Raji (cell line): ENCODE data around the gene HSD17B11.

Experiments used
- POLR2A ChIP-seq: IDR thresholded peaks from 2 replicates; pipeline ENCODE4 v1.6.1; 2011; ENCODE audit warnings: low read depth, low read length, control low read depth; ENCODE audit not compliant: insufficient read depth

HSD17B11 gene

GRCh38 chr4:87326460-87326859, 64.5 kb downstream of the HSD17B11 start:
- no peak for TF ChIP-seq POLR2A

DNA sequence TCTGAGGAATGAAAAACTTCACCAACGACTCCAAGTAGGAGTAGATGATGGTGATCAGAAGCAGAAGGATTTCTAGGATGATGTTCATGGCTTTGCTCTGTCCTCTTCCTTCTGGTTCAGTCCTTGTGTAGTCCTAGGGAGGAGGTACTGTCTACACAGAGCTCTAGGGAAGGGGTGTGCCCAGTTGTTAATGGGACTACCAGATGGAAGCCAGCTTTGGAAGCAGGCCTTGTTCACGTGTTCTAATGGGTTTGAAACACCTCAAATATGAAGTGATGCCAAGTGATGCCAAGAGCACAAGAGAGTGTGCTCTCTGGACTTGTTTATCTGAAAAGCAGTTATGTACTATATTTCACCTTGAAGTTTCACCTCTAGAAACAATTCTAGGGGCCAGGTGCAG, 68.2 kb downstream of the HSD17B11 start, which contains the start of gene HSD17B13:
TSS of gene HSD17B13 (minus strand) at position 129 of the 400 bp plus-strand sequence. CDS start at position 88, 41 bp downstream.
- TF ChIP-seq POLR2A: no peak

DNA sequence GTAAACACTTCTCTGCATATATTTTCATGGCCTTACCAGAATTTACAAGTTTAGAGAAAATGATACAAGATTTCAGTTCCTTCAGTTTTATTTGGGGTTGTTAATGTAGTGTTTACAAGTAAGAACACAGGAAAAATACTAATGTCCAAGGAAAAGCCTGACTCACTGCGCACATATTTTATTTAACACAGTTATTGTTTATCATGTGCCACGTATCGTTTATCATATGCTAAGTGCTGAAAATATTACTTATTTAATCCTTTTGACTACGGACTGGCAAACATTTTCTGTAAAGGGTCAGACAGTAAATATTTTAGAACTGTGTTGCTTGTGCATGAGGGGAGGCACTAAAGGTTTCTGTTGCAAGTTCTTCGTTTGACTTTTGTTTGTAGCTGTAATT, 69.1 kb downstream of the HSD17B11 start:
- TF ChIP-seq POLR2A: no peak

GRCh38 chr4:87317527-87317926, 73.5 kb downstream of the HSD17B11 start:
- TF ChIP-seq POLR2A: no peak

- no peak for TF ChIP-seq POLR2A
Measured at GRCh38 chr4:87316961-87317360, 74.0 kb downstream of the HSD17B11 start.

DNA sequence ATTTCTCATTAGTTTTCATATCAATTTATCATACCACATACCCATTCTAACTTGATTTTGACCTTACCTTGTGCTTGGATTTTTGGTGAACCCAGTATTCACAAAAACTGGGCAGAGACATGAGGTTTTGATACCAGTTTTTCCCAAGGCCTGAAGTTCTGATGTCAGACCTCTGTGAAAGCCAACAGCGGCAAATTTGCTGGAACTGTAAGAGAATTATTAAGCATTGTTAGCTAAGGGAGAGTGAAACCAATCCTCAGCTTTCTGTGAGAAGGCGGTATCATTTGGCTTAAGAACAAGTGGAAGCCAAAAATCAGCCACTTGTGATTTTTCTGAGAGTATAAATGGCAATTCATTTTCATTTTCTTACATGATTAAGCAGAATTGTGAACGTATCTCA, 77.2 kb downstream of the HSD17B11 start:
- TF ChIP-seq POLR2A: no peak

DNA sequence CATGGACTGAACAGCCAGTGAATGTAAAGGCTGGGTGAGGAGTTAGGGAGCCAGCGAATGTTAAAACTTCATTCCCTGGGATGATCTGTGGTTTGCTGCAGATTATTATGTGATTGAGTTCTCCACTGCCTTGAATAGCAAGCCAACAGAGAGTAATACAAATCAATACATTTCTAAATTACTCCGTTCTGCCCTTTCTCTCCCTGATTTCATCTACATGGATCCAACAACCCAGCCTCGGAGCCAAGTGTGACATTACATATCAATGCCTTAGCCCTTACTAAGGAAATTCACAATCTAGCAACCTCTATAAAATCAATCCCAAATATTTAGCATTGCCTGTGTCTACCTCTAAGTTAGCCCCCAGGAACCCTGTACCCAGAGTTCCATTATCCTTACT, 79.3 kb downstream of the HSD17B11 start:
- TF ChIP-seq POLR2A: no peak

GRCh38 chr4:87310691-87311335, 80.2 kb downstream of the HSD17B11 start:
- no peak for TF ChIP-seq POLR2A

- TF ChIP-seq POLR2A: no peak
Measured at GRCh38 chr4:87309625-87310024, 81.4 kb downstream of the HSD17B11 start.

- no peak for TF ChIP-seq POLR2A
Measured at GRCh38 chr4:87306056-87306455, 84.9 kb downstream of the HSD17B11 start.

DNA sequence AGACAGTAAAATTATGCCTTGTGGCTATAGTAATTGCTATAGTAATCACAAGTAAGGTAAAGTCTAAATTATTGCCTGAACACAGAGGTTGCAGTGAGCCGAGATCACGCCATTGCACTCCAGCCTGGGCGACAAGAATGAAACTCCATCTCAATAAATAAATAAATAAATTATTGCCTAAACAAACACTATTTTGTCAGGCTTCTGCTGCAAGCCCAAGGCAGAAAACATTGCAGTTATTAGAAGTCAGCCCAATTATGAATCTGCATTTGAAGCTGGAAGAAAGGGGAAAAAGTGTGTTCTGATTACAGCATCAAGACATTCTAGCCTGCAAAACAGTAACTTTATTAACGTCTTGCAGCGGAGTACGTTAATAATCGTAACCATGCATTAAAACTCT, 85.4 kb downstream of the HSD17B11 start:
- TF ChIP-seq POLR2A: no peak

DNA sequence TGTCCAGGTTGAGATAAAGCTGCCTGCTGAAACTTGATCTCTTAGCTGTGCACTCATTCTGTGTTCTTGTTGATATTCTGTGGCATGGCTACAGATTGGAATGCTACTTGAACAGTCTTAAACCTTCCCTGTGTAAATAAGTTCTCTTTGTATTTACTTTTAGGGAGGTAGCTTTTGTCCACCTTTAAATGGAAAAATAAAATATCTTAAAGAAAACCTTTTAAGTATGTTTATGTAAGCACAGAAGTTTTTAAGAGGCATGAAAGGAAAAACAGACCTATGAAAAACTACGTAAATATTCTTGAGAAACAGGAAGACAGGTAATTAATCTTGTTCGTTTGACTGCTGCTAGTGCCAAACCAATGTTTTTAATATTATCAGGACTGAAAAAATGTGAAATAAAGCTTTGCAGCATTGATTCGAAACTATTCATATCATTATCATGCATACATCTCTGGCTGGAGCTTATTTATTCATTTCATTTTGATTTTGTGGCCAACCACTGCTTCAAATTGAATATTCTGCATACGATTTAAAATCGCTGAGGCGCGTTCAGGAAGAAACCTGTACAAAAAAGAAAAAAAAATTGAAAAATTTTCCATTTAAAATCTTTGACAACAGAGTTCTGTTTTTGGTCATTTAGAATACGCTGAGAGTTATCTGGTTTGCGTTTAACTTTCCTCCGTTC, 86.1 kb downstream of the HSD17B11 start:
- no peak for TF ChIP-seq POLR2A

- no peak for TF ChIP-seq POLR2A
Measured at GRCh38 chr4:87299898-87300297, 91.1 kb downstream of the HSD17B11 start.

- TF ChIP-seq POLR2A: no peak
Measured at GRCh38 chr4:87298362-87298761, 92.6 kb downstream of the HSD17B11 start.

DNA sequence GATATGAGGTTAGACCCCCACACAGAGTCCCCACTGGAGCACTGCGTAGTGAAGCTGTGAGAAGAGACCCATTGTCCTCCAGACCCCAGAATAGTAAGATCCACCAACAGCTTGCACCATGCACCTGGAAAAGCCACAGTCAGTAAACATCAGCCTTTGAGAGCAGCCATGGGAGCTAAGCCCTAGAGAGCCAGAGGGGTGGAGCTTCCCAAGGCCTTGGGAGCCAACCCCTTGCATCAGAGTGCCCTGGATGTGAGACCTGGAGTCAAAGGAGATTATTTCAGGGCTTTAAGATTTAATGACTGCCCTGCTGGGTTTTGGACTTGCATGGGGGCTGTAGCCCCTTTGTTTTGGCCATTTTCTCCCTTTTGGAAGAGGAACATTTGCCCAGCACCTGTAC, 104.0 kb downstream of the HSD17B11 start:
- TF ChIP-seq POLR2A: no peak
